Stimulated activated CD4-positive, alpha-beta T cell treated with anti-CD3 and anti-CD28 coated beads, Interleukin-1b, Interleukin-23, amount 100 ng/mL, for 24 hours (primary cell): ENCODE results near the gene DHRS11.

Experiments used
- DNase-seq, 4 experiments: peaks; one replicate each; pipeline ENCODE4 v3.0.0-alpha.2; 2020; ENCODE audit warnings: low read depth in 4 of 4, low spot score in 1 of 4

Gene DHRS11

GRCh38 chr17:36647636-36648035 lies 56.0 kb downstream of the DHRS11 start:
- DNase-seq, result no peak

- no peak for DNase-seq
These were observed 58.6 kb downstream of the DHRS11 start for GRCh38 chr17:36650096-36650775.
